Activated naive CD8-positive, alpha-beta T cell treated with anti-CD3 and anti-CD28 coated beads, Interleukin-2, amount 50 U/mL, for 24 hours (primary cell): ENCODE results near the gene ZNF772.

Source experiments
- ATAC-seq: fragments of 150-1000 bp; cut with Tn5 transposase; one replicate; pipeline ENCODE4 v1.10.0; 2021
- DNase-seq: peaks from one replicate; pipeline ENCODE4 v3.0.0; 2021
- H3K27ac Mint-ChIP-seq: one replicate; pipeline ENCODE4 v1.8.0; 2021; ENCODE audit warnings: mild to moderate bottlenecking, mixed read lengths
- H3K27me3 Mint-ChIP-seq: one replicate; pipeline ENCODE4 v1.8.0; 2021; ENCODE audit warnings: mixed read lengths
- H3K36me3 Mint-ChIP-seq: one replicate; pipeline ENCODE4 v1.8.0; 2021; ENCODE audit warnings: low read depth, mixed read lengths
- H3K4me1 Mint-ChIP-seq: one replicate; pipeline ENCODE4 v1.8.0; 2021; ENCODE audit warnings: mixed read lengths
- H3K4me3 Mint-ChIP-seq: one replicate; pipeline ENCODE4 v1.8.0; 2021; ENCODE audit warnings: mild to moderate bottlenecking, moderate library complexity, mixed read lengths
- H3K9me3 Mint-ChIP-seq: one replicate; pipeline ENCODE4 v1.8.0; 2021; ENCODE audit warnings: mixed read lengths

Gene ZNF772

GRCh38 chr19:57452307-57452706, 25.1 kb downstream of the ZNF772 start:
- no peak for DNase-seq
- no peaks in the 10 kb centered on the region for H3K4me1 Mint-ChIP-seq
- H3K9me3 Mint-ChIP-seq, result peaks cover 35% of the 10 kb centered on the region
- H3K4me3 Mint-ChIP-seq, result no peak overlapping the region
- no peaks in the 10 kb centered on the region for H3K27me3 Mint-ChIP-seq
- no peak overlapping the region for H3K27ac Mint-ChIP-seq
- H3K36me3 Mint-ChIP-seq, result peaks cover 48% of the 10 kb centered on the region
- ATAC-seq, result no peak

DNA sequence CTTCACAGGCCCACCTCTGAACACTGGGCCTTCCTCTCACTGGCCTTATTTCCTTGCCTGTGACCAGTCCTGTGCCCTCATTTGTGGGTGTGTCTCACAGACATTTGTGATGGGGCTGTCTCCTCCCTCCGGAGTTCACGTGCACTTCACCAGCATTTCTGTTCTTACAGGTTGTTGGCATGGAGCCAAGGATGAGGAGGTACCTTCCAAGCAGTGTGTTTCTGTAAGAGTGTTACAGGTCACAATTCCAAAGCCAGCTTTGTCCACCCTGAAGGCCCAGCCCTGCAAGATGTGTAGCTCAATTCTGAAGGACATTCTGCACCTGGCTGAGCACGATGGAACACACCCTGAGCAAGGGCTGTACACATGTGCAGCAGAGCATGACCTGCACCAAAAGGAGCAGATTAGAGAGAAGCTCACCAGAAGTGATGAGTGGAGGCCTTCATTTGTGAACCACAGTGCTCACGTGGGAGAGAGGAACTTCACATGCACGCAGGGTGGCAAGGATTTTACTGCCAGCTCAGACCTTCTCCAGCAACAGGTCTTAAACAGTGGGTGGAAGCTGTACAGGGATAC, 34.2 kb downstream of the ZNF772 start:
- ATAC-seq, result no peak
- H3K36me3 Mint-ChIP-seq, result peaks cover 83% of the 10 kb centered on the region
- H3K27me3 Mint-ChIP-seq, result no peaks in the 10 kb centered on the region
- no peaks in the 10 kb centered on the region for H3K4me1 Mint-ChIP-seq
- peaks cover 64% of the 10 kb centered on the region for H3K9me3 Mint-ChIP-seq
- DNase-seq, result no peak
- no peak overlapping the region for H3K27ac Mint-ChIP-seq
- H3K4me3 Mint-ChIP-seq, result no peak overlapping the region

- ATAC-seq (no peak), DNase-seq (no peak)
- Mint-ChIP-seq H3K4me1 (no peaks in the 10 kb centered on the region), H3K4me3 (no peak overlapping the region), H3K27me3 (no peaks in the 10 kb centered on the region), H3K27ac (no peak overlapping the region), H3K36me3 (peaks cover 89% of the 10 kb centered on the region), H3K9me3 (peaks cover 65% of the 10 kb centered on the region)
Observed at GRCh38 chr19:57441979-57442752, 35.2 kb downstream of the ZNF772 start.

GRCh38 chr19:57438925-57439324, 38.4 kb downstream of the ZNF772 start:
- peaks cover 53% of the 10 kb centered on the region for H3K9me3 Mint-ChIP-seq
- no peak overlapping the region for H3K27ac Mint-ChIP-seq
- H3K4me1 Mint-ChIP-seq, result peaks cover 21% of the 10 kb centered on the region
- no peak for DNase-seq
- H3K27me3 Mint-ChIP-seq, result no peaks in the 10 kb centered on the region
- ATAC-seq, result no peak
- H3K36me3 Mint-ChIP-seq, result peaks cover 84% of the 10 kb centered on the region
- H3K4me3 Mint-ChIP-seq, result no peak overlapping the region

- Mint-ChIP-seq H3K4me3 (no peak overlapping the region), H3K9me3 (peaks cover 56% of the 10 kb centered on the region)
Observed at GRCh38 chr19:57437931-57438330, 39.4 kb downstream of the ZNF772 start.

GRCh38 chr19:57436417-57436816, 40.9 kb downstream of the ZNF772 start:
- no peak for ATAC-seq
- Mint-ChIP-seq H3K27me3 (no peaks in the 10 kb centered on the region), H3K4me1 (peaks cover 21% of the 10 kb centered on the region), H3K9me3 (peaks cover 45% of the 10 kb centered on the region), H3K4me3 (peak overlapping the region; percentile 93), H3K27ac (peak overlapping the region; percentile 94), H3K36me3 (peaks cover 64% of the 10 kb centered on the region)
- DNase-seq, result no peak

More at GRCh38 chr19:57437931-57438330, 39.4 kb downstream of the ZNF772 start:
- no peak for ATAC-seq
- Mint-ChIP-seq H3K27ac (no peak overlapping the region), H3K4me1 (peaks cover 21% of the 10 kb centered on the region), H3K36me3 (peaks cover 77% of the 10 kb centered on the region), H3K27me3 (no peaks in the 10 kb centered on the region)
- no peak for DNase-seq

DNA sequence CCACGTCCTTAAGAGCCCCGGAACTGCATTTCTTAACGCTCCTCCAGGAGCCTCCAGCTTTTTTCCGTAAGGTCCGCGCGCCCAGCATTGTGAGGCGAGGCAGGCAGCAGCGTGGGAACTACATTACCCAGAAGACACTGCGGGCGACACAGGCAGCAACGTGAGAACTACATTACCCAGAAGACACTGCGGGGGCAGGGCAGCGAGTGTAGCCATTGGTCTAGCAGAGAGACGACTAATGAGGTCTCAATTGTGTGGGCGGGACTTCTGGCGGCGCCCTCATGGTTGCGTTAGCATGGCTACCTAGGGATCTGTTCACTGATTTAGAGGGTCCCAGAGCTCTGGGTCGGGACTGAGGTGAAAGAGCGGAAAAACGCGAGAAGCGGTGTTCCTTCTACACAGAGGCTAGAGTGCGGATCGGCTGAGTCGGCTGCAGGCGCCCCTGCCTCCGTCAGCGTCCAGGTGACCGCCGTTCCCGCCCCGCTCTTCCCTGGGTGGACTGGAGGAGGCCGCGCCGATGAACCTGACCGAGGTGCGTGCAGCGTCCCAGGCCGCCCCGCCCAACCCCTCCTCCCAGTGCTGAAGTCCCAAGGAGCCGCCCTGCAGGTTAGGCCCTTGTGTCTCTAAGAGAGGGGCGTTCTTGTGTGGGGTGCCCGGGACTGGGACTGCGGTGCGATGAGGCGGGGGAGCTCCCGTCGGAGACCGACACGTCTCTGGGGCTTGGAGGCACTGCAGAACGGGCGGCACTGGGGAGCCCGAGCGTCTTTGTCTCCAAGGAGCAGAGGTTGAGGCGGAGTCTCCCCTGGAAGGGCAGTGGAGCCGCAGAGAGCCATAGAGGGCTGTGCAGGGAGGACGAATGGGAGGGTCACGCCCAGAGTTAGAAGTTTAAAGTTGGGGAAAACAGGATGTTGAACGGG, 42.0 kb downstream of the ZNF772 start, which contains the start of gene ZNF749:
Gene ZNF749 (plus strand): TSS at position 264 of the 917 bp plus-strand sequence. CDS start 254 bp downstream, at position 518.
- Mint-ChIP-seq H3K27me3 (no peaks in the 10 kb centered on the region), H3K9me3 (peaks cover 42% of the 10 kb centered on the region), H3K4me1 (peaks cover 21% of the 10 kb centered on the region), H3K27ac (peak within 1 kb of the TSS; percentile 94), H3K4me3 (peak within 1 kb of the TSS; percentile 93), H3K36me3 (peaks cover 58% of the 10 kb centered on the region)
- DNase-seq (peak; percentile 93), ATAC-seq (peak; percentile 97)

DNA sequence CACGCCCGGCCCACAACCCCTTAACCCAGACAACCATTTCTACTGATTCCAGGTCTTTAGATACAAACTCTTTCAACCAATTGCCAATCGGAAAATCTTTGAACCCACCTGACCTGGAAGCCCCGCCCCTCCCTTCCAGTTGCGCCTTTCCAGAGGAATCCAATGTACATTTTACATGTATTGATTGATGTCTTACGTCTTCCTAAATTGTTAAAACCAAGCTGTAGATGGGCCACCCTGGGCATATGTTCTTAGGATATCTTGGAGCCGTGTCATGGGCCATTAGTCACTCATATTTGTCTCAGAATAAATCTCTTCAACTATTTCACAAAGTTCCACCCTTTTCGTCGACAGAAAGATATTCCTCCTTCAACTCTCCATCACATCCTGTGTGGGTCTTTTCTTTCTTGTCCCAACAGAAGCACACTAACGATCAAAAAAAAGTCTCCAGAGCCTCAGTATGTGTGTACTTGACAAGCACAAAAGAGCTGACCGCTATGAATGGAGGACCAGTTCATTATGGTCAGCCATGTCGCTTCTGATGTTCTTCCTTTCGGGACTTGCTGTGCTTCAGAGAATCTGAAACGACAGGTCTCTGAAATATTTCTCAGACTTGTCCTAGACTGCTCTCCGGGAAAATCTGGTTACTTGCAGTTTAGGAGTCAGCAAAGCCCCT, 42.8 kb downstream of the ZNF772 start:
- Mint-ChIP-seq H3K36me3 (peaks cover 50% of the 10 kb centered on the region), H3K27ac (peak overlapping the region; percentile 94), H3K27me3 (no peaks in the 10 kb centered on the region), H3K4me3 (peak overlapping the region; percentile 93), H3K9me3 (peaks cover 34% of the 10 kb centered on the region), H3K4me1 (peaks cover 21% of the 10 kb centered on the region)
- DNase-seq, result no peak
- ATAC-seq, result peak; percentile 2

DNA sequence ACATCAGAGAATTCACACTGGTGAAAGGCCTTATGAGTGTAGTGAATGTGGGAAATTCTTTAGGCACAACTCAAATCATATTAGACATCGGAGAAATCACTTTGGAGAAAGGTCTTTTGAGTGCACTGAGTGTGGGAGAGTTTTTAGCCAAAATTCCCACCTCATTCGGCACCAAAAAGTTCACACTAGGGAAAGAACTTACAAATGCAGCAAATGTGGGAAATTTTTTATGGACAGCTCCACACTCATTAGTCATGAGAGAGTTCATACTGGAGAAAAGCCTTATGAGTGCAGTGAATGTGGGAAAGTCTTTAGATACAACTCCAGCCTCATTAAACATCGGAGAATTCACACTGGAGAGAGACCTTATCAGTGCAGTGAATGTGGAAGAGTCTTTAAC, 56.3 kb downstream of the ZNF772 start:
- no peak for ATAC-seq
- peaks cover 49% of the 10 kb centered on the region for H3K9me3 Mint-ChIP-seq
- peaks cover 73% of the 10 kb centered on the region for H3K36me3 Mint-ChIP-seq
- H3K27me3 Mint-ChIP-seq, result no peaks in the 10 kb centered on the region
- no peak overlapping the region for H3K4me3 Mint-ChIP-seq
- no peak for DNase-seq
- no peaks in the 10 kb centered on the region for H3K4me1 Mint-ChIP-seq
- no peak overlapping the region for H3K27ac Mint-ChIP-seq

DNA sequence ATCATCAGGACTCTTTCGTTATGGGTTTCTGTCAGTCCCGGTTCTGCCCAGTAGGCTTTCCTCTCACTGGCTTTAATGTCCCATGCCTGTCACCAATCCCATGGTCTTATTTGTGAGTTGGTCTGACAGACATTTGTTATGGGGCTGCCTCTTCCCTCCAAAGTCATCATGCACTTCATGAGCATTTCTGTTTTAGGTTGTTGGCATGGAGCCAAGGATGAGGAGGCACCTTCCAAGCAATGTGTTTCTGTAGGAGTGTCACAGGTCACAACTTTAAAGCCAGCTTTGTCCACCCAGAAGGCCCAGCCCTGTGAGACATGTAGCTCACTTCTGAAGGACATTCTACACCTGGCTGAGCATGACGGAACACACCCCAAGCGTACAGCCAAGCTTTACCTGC, 57.9 kb downstream of the ZNF772 start:
- DNase-seq, result no peak
- Mint-ChIP-seq H3K27me3 (no peaks in the 10 kb centered on the region), H3K36me3 (peaks cover 85% of the 10 kb centered on the region), H3K4me1 (no peaks in the 10 kb centered on the region), H3K27ac (no peak overlapping the region), H3K4me3 (no peak overlapping the region), H3K9me3 (peaks cover 57% of the 10 kb centered on the region)
- no peak for ATAC-seq
